Measurements from ENCODE around the gene AKR1B1.

Gene AKR1B1

GRCh38 chr7:134457210-134457609 lies 1.7 kb downstream of the AKR1B1 start:
- Histone ChIP-seq H3K79me2 (ENCODE audit: low read length) (peaks cover 59% of the 10 kb centered on the region), H3K4me2 (ENCODE audit: low read depth, low read length) (peak overlapping the region; percentile 85; the same call in 1 of the 2 replicates), H2AFZ (ENCODE audit: low read length) (no peak overlapping the region), H3F3A (ENCODE audit: insufficient read depth, low read length) (peaks cover 17% of the 10 kb centered on the region), H3K27ac (ENCODE audit: low read length) (no peak overlapping the region), H3K9me2 (replicated peaks; ENCODE audit: insufficient read depth, low read length) (no peaks in the 10 kb centered on the region), H3K36me3 (replicated peaks; ENCODE audit: insufficient read depth, low read length) (0 out of 2 replicates have a peak, but pooled peaks cover 4% of the 10 kb centered on the region), H3K9me3 (replicated peaks; ENCODE audit: insufficient read depth, low read length) (no peaks in the 10 kb centered on the region), H3K9ac (ENCODE audit: low read length) (no peak overlapping the region), H3K4me1 (ENCODE audit: low read length) (peaks cover 18% of the 10 kb centered on the region), H3K27me3 (replicated peaks; ENCODE audit: insufficient read depth, low read length) (no peaks in the 10 kb centered on the region), H4K20me1 (ENCODE audit: insufficient read depth, low read length) (0 out of 2 replicates have a peak, but pooled peaks cover 6% of the 10 kb centered on the region), H3K4me3 (ENCODE audit: low read length) (no peak overlapping the region)
- TF ChIP-seq EZH2 (optimal IDR thresholded peaks at IDR 0.05; ENCODE audit: low read depth, low read length) (no peak), EZH2phosphoT487 (IDR thresholded peaks at IDR 0.05; ENCODE audit: low read length) (no peak), CTCF (IDR thresholded peaks at IDR 0.05; ENCODE audit: low read length) (no peak)
- no peak for DNase-seq

- Histone ChIP-seq H2AFZ (ENCODE audit: low read length) (no peak overlapping the region), H3K4me3 (ENCODE audit: low read length) (no peak overlapping the region), H3F3A (ENCODE audit: insufficient read depth, low read length) (peaks cover 12% of the 10 kb centered on the region), H3K79me2 (ENCODE audit: low read length) (peaks cover 72% of the 10 kb centered on the region), H3K4me1 (ENCODE audit: low read length) (peaks cover 9% of the 10 kb centered on the region; the same call in 1 of the 2 replicates), H3K27ac (ENCODE audit: low read length) (no peak overlapping the region), H3K9me2 (replicated peaks; ENCODE audit: insufficient read depth, low read length) (no peaks in the 10 kb centered on the region), H4K20me1 (ENCODE audit: insufficient read depth, low read length) (0 out of 2 replicates have a peak, but pooled peaks cover 6% of the 10 kb centered on the region), H3K36me3 (replicated peaks; ENCODE audit: insufficient read depth, low read length) (0 out of 2 replicates have a peak, but pooled peaks cover 4% of the 10 kb centered on the region), H3K4me2 (ENCODE audit: low read depth, low read length) (no peak overlapping the region), H3K9ac (ENCODE audit: low read length) (no peak overlapping the region), H3K27me3 (replicated peaks; ENCODE audit: insufficient read depth, low read length) (no peaks in the 10 kb centered on the region), H3K9me3 (replicated peaks; ENCODE audit: insufficient read depth, low read length) (no peaks in the 10 kb centered on the region)
- TF ChIP-seq EZH2phosphoT487 (IDR thresholded peaks at IDR 0.05; ENCODE audit: low read length) (no peak), EZH2 (optimal IDR thresholded peaks at IDR 0.05; ENCODE audit: low read depth, low read length) (no peak), CTCF (IDR thresholded peaks at IDR 0.05; ENCODE audit: low read length) (no peak)
- no peak for DNase-seq
Measured at GRCh38 chr7:134454277-134454676, 4.6 kb downstream of the AKR1B1 start.

GRCh38 chr7:134453518-134453917 lies 5.4 kb downstream of the AKR1B1 start:
- Histone ChIP-seq H4K20me1 (ENCODE audit: insufficient read depth, low read length) (0 out of 2 replicates have a peak, but pooled peaks cover 6% of the 10 kb centered on the region), H3K9me2 (replicated peaks; ENCODE audit: insufficient read depth, low read length) (no peaks in the 10 kb centered on the region), H2AFZ (ENCODE audit: low read length) (no peak overlapping the region), H3K79me2 (ENCODE audit: low read length) (peaks cover 72% of the 10 kb centered on the region), H3K36me3 (replicated peaks; ENCODE audit: insufficient read depth, low read length) (0 out of 2 replicates have a peak, but pooled peaks cover 4% of the 10 kb centered on the region), H3K27me3 (replicated peaks; ENCODE audit: insufficient read depth, low read length) (no peaks in the 10 kb centered on the region), H3K9ac (ENCODE audit: low read length) (no peak overlapping the region), H3K4me1 (ENCODE audit: low read length) (peaks cover 8% of the 10 kb centered on the region; the same call in 1 of the 2 replicates), H3K4me3 (ENCODE audit: low read length) (no peak overlapping the region), H3K9me3 (replicated peaks; ENCODE audit: insufficient read depth, low read length) (no peaks in the 10 kb centered on the region), H3K4me2 (ENCODE audit: low read depth, low read length) (no peak overlapping the region), H3F3A (ENCODE audit: insufficient read depth, low read length) (peaks cover 7% of the 10 kb centered on the region), H3K27ac (ENCODE audit: low read length) (no peak overlapping the region)
- no peak for TF ChIP-seq EZH2 (optimal IDR thresholded peaks at IDR 0.05; ENCODE audit: low read depth, low read length)
- TF ChIP-seq EZH2phosphoT487 (IDR thresholded peaks at IDR 0.05; ENCODE audit: low read length): no peak
- TF ChIP-seq CTCF (IDR thresholded peaks at IDR 0.05; ENCODE audit: low read length): no peak
- no peak for DNase-seq
